HEK293 (cell line): Measurements from ENCODE around the gene ADCYAP1R1.

ENCODE experiments used
- SETDB1 ChIP-seq: IDR thresholded peaks from one replicate; pipeline ENCODE4 v1.6.1; 2017; ENCODE audit warnings: mild to moderate bottlenecking, low read length, moderate library complexity, mixed read lengths; ENCODE audit not compliant: insufficient read length
- ZNF24 ChIP-seq: fragments of 450-650 bp; formaldehyde crosslinking; IDR thresholded peaks from 2 replicates; pipeline ENCODE4 v1.5.1; 2016; ENCODE audit warnings: missing biosample characterization, missing genetic modification characterization
- ZNF391 ChIP-seq: fragments of 450-650 bp; formaldehyde crosslinking; IDR thresholded peaks from 2 replicates; pipeline ENCODE4 v1.5.1; 2016; ENCODE audit warnings: low read depth, missing biosample characterization, missing genetic modification characterization, borderline replicate concordance
- ZSCAN18 ChIP-seq: fragments of 450-650 bp; formaldehyde crosslinking; IDR thresholded peaks from 2 replicates; pipeline ENCODE4 v1.5.1; 2016; ENCODE audit warnings: missing biosample characterization, missing genetic modification characterization

GRCh38 chr7:31004393-31004792 lies 47.7 kb upstream of the ADCYAP1R1 start:
- TF ChIP-seq ZNF391 (tag by site-specific recombination) (no peak), ZNF24 (tag by site-specific recombination) (no peak), ZSCAN18 (tag by site-specific recombination) (no peak), SETDB1 (no peak)
